ENCODE data around the gene RNF26. TPM values are rescaled to one million over a fixed set of nuclear protein-coding genes. Genes with fewer than 3 reads are reported as not detected.
A peak's percentile ranks its signal among the peaks of the same experiment; 100 is the strongest.

The RNF26 gene
- total and polyA plus RNA-seq, 9 donors = 7.0 to 25.8 (median 19.7) TPM

GRCh38 chr11:119306373-119306890, 27.9 kb upstream of the RNF26 start:
- Histone ChIP-seq H3K9me3 (no peaks in the 10 kb centered on the region), H3K36me3 (no peaks in the 10 kb centered on the region), H3K4me1 (ENCODE audit: insufficient read depth) (peaks cover 12% of the 10 kb centered on the region), H3K27me3 (no peaks in the 10 kb centered on the region), H3K4me3 (no peak overlapping the region), H3K27ac (peak overlapping the region; percentile 9 to 72)
- no peak for TF ChIP-seq EP300 (IDR thresholded peaks at IDR 0.05)
- TF ChIP-seq POLR2A (IDR thresholded peaks at IDR 0.05) = no peak
- TF ChIP-seq, protein P1, sequence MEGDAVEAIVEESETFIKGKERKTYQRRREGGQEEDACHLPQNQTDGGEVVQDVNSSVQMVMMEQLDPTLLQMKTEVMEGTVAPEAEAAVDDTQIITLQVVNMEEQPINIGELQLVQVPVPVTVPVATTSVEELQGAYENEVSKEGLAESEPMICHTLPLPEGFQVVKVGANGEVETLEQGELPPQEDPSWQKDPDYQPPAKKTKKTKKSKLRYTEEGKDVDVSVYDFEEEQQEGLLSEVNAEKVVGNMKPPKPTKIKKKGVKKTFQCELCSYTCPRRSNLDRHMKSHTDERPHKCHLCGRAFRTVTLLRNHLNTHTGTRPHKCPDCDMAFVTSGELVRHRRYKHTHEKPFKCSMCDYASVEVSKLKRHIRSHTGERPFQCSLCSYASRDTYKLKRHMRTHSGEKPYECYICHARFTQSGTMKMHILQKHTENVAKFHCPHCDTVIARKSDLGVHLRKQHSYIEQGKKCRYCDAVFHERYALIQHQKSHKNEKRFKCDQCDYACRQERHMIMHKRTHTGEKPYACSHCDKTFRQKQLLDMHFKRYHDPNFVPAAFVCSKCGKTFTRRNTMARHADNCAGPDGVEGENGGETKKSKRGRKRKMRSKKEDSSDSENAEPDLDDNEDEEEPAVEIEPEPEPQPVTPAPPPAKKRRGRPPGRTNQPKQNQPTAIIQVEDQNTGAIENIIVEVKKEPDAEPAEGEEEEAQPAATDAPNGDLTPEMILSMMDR (IDR thresholded peaks at IDR 0.05) = no peak
- WGBS, 3 donors = 17 to 37% (median 31%) methylated on average over 5 of the region's 5 CpGs
- intact Hi-C loops (cut with DNase I) = no loop called here
- peak; percentile 39 to 61 (median 55) for DNase-seq

DNA sequence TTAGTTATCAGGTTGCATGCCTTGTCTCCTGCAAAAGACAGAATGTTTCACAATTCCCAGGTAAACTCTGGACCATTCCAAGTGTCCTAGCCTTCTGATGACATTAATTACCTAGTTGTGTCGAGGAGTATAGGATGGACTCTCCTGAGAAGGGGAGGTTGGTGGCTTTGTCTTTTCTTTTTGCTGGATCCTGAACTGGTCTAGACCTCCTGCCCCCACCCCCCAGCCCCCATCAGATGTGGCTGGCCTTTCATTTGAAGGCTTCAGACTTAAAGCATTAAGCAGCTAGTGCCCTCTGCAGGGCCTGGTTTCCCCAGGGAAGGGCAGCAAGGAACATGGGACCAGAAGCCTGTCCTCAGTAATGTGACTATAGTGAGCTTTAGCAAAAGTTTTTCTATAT, 27.1 kb upstream of the RNF26 start:
- Histone ChIP-seq H3K4me1 (ENCODE audit: insufficient read depth) (peaks cover 12% of the 10 kb centered on the region), H3K9me3 (no peaks in the 10 kb centered on the region), H3K27ac (peak overlapping the region; percentile 25 to 72), H3K36me3 (no peaks in the 10 kb centered on the region), H3K4me3 (no peak overlapping the region), H3K27me3 (no peaks in the 10 kb centered on the region)
- no peak for DNase-seq
- TF ChIP-seq POLR2A (IDR thresholded peaks at IDR 0.05) (no peak), EP300 (IDR thresholded peaks at IDR 0.05) (no peak)
- TF ChIP-seq, protein P1 (IDR thresholded peaks at IDR 0.05) = no peak
- WGBS, 3 donors = 39 to 70% (median 68%) methylated on average over 1 of the region's 1 CpG
- intact Hi-C loops (cut with DNase I) = no loop called here

DNA sequence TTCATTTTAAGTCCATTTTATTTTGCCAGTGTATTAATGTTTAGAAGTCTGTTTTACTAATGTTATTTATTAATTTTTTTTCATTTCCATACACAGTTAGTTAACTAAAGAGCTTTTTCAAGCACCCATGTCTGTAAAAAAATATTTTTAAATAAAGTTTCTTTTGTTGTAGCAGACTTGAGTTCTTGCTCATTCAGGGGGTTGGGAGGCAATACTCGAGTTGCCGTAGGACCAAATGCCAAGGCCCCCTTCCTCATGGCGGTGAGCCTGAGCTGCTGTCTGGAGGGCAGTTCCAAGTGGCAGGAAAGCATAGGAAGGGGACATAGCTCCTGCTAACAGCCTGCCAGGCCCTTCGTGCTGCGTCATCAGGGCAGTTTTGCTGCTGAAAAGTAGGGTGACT, 26.4 kb upstream of the RNF26 start:
- intact Hi-C loops (cut with DNase I) = no loop called here
- H3K4me1 ChIP-seq (ENCODE audit: insufficient read depth) = peaks cover 12% of the 10 kb centered on the region
- no peak overlapping the region for H3K27ac ChIP-seq

GRCh38 chr11:119309411-119309810, 24.9 kb upstream of the RNF26 start:
- TF ChIP-seq EP300 (IDR thresholded peaks at IDR 0.05) (no peak), POLR2A (IDR thresholded peaks at IDR 0.05) (no peak)
- TF ChIP-seq, protein P1 (IDR thresholded peaks at IDR 0.05) = no peak
- Histone ChIP-seq H3K27ac (no peak overlapping the region), H3K9me3 (no peaks in the 10 kb centered on the region), H3K27me3 (no peaks in the 10 kb centered on the region), H3K4me1 (ENCODE audit: insufficient read depth) (peaks cover 12% of the 10 kb centered on the region), H3K4me3 (no peak overlapping the region), H3K36me3 (no peaks in the 10 kb centered on the region)
- DNase-seq = no peak
- whole genome bisulfite sequencing, 3 donors = 91 to 95% (median 93%) methylated on average over 11 of the region's 11 CpGs
- intact Hi-C loops (cut with DNase I) = no loop called here

More for the DNA sequence above, 26.4 kb upstream of the RNF26 start:
- H3K4me3 ChIP-seq = no peak overlapping the region
- no peaks in the 10 kb centered on the region for H3K27me3 ChIP-seq
- TF ChIP-seq EP300 (IDR thresholded peaks at IDR 0.05) (no peak), POLR2A (IDR thresholded peaks at IDR 0.05) (no peak)
- TF ChIP-seq, protein P1 (IDR thresholded peaks at IDR 0.05) = no peak
- H3K9me3 ChIP-seq = no peaks in the 10 kb centered on the region
- WGBS, 3 donors = 66 to 81% (median 73%) methylated on average over 5 of the region's 5 CpGs
- DNase-seq = no peak
- no peaks in the 10 kb centered on the region for H3K36me3 ChIP-seq
